Measurements from ENCODE around the gene NHLH2.

Gene NHLH2

DNA sequence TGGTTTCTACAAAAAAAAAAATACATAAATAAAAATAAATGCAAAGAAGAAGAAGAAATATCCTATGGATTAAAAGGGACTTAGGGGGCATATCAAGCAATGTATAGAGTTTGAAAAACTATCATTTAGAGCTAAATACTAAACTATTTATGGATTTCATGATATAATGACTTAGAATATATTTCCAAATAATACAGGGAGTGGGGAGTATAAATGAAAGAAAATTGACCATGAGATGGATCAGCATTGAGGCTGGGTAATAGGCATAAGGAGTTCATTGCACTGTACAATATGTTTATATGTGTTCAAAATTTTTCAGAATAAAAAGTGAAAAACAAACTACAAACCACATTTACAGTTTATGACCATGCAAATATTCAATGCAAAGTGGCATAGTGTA lies 18.8 kb downstream of the NHLH2 start:
- TF ChIP-seq, protein P1, sequence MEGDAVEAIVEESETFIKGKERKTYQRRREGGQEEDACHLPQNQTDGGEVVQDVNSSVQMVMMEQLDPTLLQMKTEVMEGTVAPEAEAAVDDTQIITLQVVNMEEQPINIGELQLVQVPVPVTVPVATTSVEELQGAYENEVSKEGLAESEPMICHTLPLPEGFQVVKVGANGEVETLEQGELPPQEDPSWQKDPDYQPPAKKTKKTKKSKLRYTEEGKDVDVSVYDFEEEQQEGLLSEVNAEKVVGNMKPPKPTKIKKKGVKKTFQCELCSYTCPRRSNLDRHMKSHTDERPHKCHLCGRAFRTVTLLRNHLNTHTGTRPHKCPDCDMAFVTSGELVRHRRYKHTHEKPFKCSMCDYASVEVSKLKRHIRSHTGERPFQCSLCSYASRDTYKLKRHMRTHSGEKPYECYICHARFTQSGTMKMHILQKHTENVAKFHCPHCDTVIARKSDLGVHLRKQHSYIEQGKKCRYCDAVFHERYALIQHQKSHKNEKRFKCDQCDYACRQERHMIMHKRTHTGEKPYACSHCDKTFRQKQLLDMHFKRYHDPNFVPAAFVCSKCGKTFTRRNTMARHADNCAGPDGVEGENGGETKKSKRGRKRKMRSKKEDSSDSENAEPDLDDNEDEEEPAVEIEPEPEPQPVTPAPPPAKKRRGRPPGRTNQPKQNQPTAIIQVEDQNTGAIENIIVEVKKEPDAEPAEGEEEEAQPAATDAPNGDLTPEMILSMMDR (IDR thresholded peaks at IDR 0.05; ENCODE audit: low read depth, low read length), result no peak
- no peak for DNase-seq (ENCODE audit: low read depth in 2 of 2)
- no peak overlapping the region for H3K4me3 ChIP-seq (replicated peaks in 1 of 2; ENCODE audit: low read depth in 2 of 2, low read length in 2 of 2)

- DNase-seq (ENCODE audit: low read depth in 2 of 2), result no peak
- H3K4me3 ChIP-seq (replicated peaks in 1 of 2; ENCODE audit: low read depth in 2 of 2, low read length in 2 of 2), result no peak overlapping the region
- TF ChIP-seq, protein P1 (IDR thresholded peaks at IDR 0.05; ENCODE audit: low read depth, low read length), result no peak
These were observed 25.2 kb downstream of the NHLH2 start for GRCh38 chr1:115815694-115816093.

DNA sequence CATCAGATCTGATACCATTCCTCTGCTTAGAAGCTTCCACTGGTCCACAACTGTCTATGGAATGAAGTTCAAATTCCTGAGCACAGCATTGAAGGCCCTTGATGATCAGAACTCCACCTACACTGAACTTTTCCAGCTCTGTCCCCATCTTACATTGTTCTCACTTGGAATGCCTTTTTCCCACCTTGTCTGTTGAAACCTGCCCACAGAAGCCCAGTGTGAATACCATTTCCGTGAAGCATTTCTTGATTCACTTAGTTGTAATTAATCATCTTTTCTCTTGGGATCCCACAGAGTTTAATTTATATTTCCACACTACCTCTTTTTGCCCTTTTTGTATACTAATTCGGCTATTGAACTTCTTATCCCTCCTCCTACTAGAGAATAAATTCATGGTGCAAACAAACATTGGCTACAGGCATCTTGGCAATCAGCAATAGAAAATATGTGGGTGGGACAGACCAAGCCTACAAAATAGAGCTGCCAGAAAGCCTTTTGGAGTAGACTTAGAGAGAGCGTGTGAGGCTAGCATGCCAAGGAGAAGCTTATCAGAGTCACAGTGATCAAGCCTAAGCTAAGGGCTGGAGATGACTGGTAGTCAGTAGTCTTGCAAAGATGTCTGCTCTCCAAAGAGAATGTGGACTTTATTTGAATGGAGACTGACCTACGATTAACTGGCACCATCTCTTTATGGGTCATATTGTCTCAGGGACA lies 26.1 kb downstream of the NHLH2 start:
- TF ChIP-seq, protein P1 (IDR thresholded peaks at IDR 0.05; ENCODE audit: low read depth, low read length), result no peak
- H3K4me3 ChIP-seq (replicated peaks in 1 of 2; ENCODE audit: low read depth in 2 of 2, low read length in 2 of 2), result no peak overlapping the region
- DNase-seq (ENCODE audit: low read depth in 2 of 2), result no peak

- no peak overlapping the region for H3K4me3 ChIP-seq (replicated peaks in 1 of 2; ENCODE audit: low read depth in 2 of 2, low read length in 2 of 2)
- TF ChIP-seq, protein P1 (IDR thresholded peaks at IDR 0.05; ENCODE audit: low read depth, low read length), result no peak
- DNase-seq (ENCODE audit: low read depth in 2 of 2), result no peak
These were observed 27.2 kb downstream of the NHLH2 start for GRCh38 chr1:115813727-115814126.

GRCh38 chr1:115811140-115811828 lies 29.6 kb downstream of the NHLH2 start:
- TF ChIP-seq, protein P1 (IDR thresholded peaks at IDR 0.05; ENCODE audit: low read depth, low read length), result no peak
- no peak overlapping the region for H3K4me3 ChIP-seq (replicated peaks in 1 of 2; ENCODE audit: low read depth in 2 of 2, low read length in 2 of 2)
- peak in 1 of 2 donors; percentile 4 for DNase-seq (ENCODE audit: low read depth in 2 of 2)

DNA sequence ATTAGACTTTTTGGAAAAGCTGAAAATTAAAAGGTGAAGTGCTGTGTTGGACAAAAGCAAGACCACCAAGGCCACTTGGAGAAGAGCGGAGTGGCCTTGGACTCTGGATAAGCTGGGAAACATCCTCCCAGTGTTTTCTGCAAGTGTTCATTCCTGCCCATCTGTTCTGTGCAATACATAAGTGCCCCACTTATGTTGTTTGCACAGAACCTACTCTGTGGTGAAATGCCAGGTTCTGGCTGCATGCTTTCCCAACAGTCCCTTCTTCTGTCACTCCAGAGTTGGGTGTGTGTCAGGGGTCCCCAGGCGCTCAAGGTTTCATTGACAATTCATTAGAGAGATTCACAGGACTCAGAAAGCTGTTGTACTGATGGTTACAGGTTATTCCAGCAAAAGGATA lies 30.3 kb downstream of the NHLH2 start:
- TF ChIP-seq, protein P1 (IDR thresholded peaks at IDR 0.05; ENCODE audit: low read depth, low read length), result no peak
- H3K4me3 ChIP-seq (replicated peaks in 1 of 2; ENCODE audit: low read depth in 2 of 2, low read length in 2 of 2), result no peak overlapping the region
- no peak for DNase-seq (ENCODE audit: low read depth in 2 of 2)

Measured in cardiac fibroblast (primary cell).